Testis (tissue), 3 donors: ENCODE measurements around the gene TMEM8B. TPM values are rescaled to one million over a fixed set of nuclear protein-coding genes. Genes with fewer than 3 reads are reported as not detected.

Source experiments
- DNase-seq: peaks from one replicate; pipeline ENCODE4 v3.0.0-alpha.2; 2019
- H3K27ac ChIP-seq, 2 donors: fragments of 200-600 bp; sonication (generic); one replicate each; pipeline ENCODE4 v1.5.1; 2019
- H3K27me3 ChIP-seq: fragments of 200-600 bp; sonication (generic); one replicate; pipeline ENCODE4 v1.5.1; 2019
- H3K36me3 ChIP-seq: fragments of 200-600 bp; sonication (generic); one replicate; pipeline ENCODE4 v1.5.1; 2017; ENCODE audit warnings: low read depth; ENCODE audit errors: missing control alignments
- H3K4me1 ChIP-seq: fragments of 200-600 bp; sonication (generic); one replicate; pipeline ENCODE4 v1.5.1; 2019
- H3K4me3 ChIP-seq, 2 donors: fragments of 200-600 bp; sonication (generic); one replicate each; pipeline ENCODE4 v1.5.1; 2017 to 2019
- H3K9me3 ChIP-seq: fragments of 200-600 bp; sonication (generic); one replicate; pipeline ENCODE4 v1.5.1; 2017
- CTCF ChIP-seq, 3 experiments: fragments of 450-650 bp in 2 of 3; fragments of 200-600 bp in 1 of 3; sonication (generic) in 1 of 3; IDR thresholded peaks; one replicate each; pipeline ENCODE4 v1.5.1; 2016 to 2019; ENCODE audit warnings: antibody characterized with exemption in 3 of 3, mild to moderate bottlenecking in 2 of 3, moderate library complexity in 1 of 3
- POLR2A ChIP-seq: fragments of 450-650 bp; IDR thresholded peaks from one replicate; pipeline ENCODE4 v1.6.1; 2017; ENCODE audit warnings: antibody characterized with exemption, mild to moderate bottlenecking, moderate library complexity
- WGBS, 2 donors: methylation state at CpG; one replicate each; pipeline ENCODE4 v1.1.5; 2018; 5-methylcytosine and 5-hydroxymethylcytosine counted together
- intact Hi-C: fragments of 100-400 bp; cut with DNase I; formaldehyde crosslinking; loops from one replicate; pipeline ENCODE4 v1.15.1; 2023; ENCODE audit warnings: low total_unique reads
- polyA plus RNA-seq: library from polyadenylated mRNA; stranded (reverse); fragments of 350-450 nt; fragmentation: Illumina TruSeq; extraction: RNeasy Lipid Tissue Mini Kit (QIAGEN cat#74804); gene quantifications from one replicate; pipeline ENCODE4 v1.2.3, GENCODE V29; 2014; ENCODE audit warnings: low read depth, low replicate concordance; ENCODE audit not compliant: insufficient read depth
- total RNA-seq, 2 donors: library from RNA; depleted of rRNA; stranded (reverse); fragments of >200 nt; gene quantifications; one replicate each; pipeline ENCODE4 v1.2.3, GENCODE V29; 2016

Gene TMEM8B
- total and polyA plus RNA-seq, 3 donors from 2014 or later: 22.2 to 24.6 (median 24.5) TPM

- Histone ChIP-seq H3K27me3 (no peaks in the 10 kb centered on the region), H3K27ac (peak overlapping the region; percentile 90 to 98), H3K36me3 (no peaks in the 10 kb centered on the region), H3K9me3 (no peaks in the 10 kb centered on the region), H3K4me3 (no peak overlapping the region), H3K4me1 (peaks cover 26% of the 10 kb centered on the region)
- no peak for DNase-seq
- TF ChIP-seq POLR2A (no peak), CTCF (IDR thresholded peaks at IDR 0.05) (peak in 2 of 3 experiments; percentile 27 to 31)
- 62 to 63% methylated on average over 9 to 10 of the region's 10 CpGs for WGBS, 2 donors
- intact Hi-C loops: loop anchor here (10.0 kb wide), 1 partner anchor 79 kb away; the partner anchor contains the start of genes CREB3 and TLN1
Observed at GRCh38 chr9:35813434-35814105, 15.5 kb upstream of the TMEM8B start.

GRCh38 chr9:35814106-35814840 is 14.8 kb upstream of the TMEM8B start:
- intact Hi-C loops: loop anchor here (10.0 kb wide), 1 partner anchor 79 kb away; the partner anchor contains the start of genes CREB3 and TLN1
- 5 to 16% methylated on average over 10 to 24 of the region's 29 CpGs for WGBS, 2 donors

GRCh38 chr9:35814841-35815543 is 14.0 kb upstream of the TMEM8B start, which contains the start of gene HINT2:
HINT2 (minus strand) TSS chr9:35815042; CDS start chr9:35814979, 63 bp downstream.
- DNase-seq: peak; percentile 99
- Histone ChIP-seq H3K27me3 (no peaks in the 10 kb centered on the region), H3K27ac (peak within 1 kb of the TSS; percentile 90 to 98), H3K4me3 (peak within 1 kb of the TSS; percentile 83 to 90), H3K9me3 (no peaks in the 10 kb centered on the region), H3K36me3 (no peaks in the 10 kb centered on the region), H3K4me1 (peaks cover 26% of the 10 kb centered on the region)
- TF ChIP-seq POLR2A: peak; percentile 54
- TF ChIP-seq CTCF (IDR thresholded peaks at IDR 0.05): peak in 1 of 3 experiments; percentile 1
- intact Hi-C loops: loop anchor here (10.0 kb wide), 1 partner anchor 80 kb away; the partner anchor contains the start of genes CREB3 and TLN1
- 0 to 1% methylated on average over 19 to 46 of the region's 52 CpGs for WGBS, 2 donors

More at GRCh38 chr9:35814106-35814840, 14.8 kb upstream of the TMEM8B start:
- TF ChIP-seq POLR2A (no peak), CTCF (IDR thresholded peaks at IDR 0.05) (peak in 1 of 3 experiments; percentile 1)
- Histone ChIP-seq H3K9me3 (no peaks in the 10 kb centered on the region), H3K4me1 (peaks cover 26% of the 10 kb centered on the region), H3K27ac (peak overlapping the region; percentile 90 to 98), H3K36me3 (no peaks in the 10 kb centered on the region), H3K27me3 (no peaks in the 10 kb centered on the region), H3K4me3 (peak overlapping the region; percentile 83 to 90)
- DNase-seq: peak; percentile 79

- Histone ChIP-seq H3K9me3 (no peaks in the 10 kb centered on the region), H3K36me3 (no peaks in the 10 kb centered on the region), H3K4me3 (no peak overlapping the region), H3K27me3 (no peaks in the 10 kb centered on the region), H3K27ac (no peak overlapping the region), H3K4me1 (peaks cover 20% of the 10 kb centered on the region)
- TF ChIP-seq CTCF (IDR thresholded peaks at IDR 0.05): no peak
- intact Hi-C loops: loop anchor here (10.0 kb wide), 1 partner anchor 82 kb away; the partner anchor contains the start of genes CREB3 and TLN1
- 50 to 72% methylated on average over 1 of the region's 1 CpG for WGBS, 2 donors
- DNase-seq: no peak
Observed at GRCh38 chr9:35816708-35817107, 12.3 kb upstream of the TMEM8B start.
